ENCODE measurements around the gene MDFIC.

Gene MDFIC

DNA sequence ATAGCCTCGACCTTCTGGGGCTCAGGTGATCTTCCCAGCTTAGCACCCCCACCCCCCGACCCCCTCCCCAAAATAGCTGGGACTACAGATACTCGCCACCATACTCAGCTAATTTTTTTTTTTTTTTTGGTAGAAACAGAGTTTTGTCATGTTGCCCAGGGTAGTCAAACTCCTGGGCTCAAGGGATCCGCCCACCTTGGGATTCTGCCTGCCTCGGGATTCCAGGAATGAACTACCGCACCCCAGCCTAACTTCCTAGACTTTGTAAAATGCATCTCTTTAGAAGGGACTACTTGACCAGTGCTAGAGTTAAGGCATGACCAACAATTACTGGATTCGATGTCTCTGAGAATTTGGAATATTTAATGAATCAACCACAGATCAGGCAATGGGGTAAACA lies 85.9 kb downstream of the MDFIC start:
- H3K9me3 ChIP-seq (replicated peaks; ENCODE audit: insufficient read depth, low read length): no peaks in the 10 kb centered on the region
- H3K9me2 ChIP-seq (replicated peaks; ENCODE audit: insufficient read depth, low read length): no peaks in the 10 kb centered on the region
- H3K9ac ChIP-seq (ENCODE audit: low read length): no peak overlapping the region
- peaks cover 24% of the 10 kb centered on the region for H3K4me1 ChIP-seq (ENCODE audit: low read length)
- H3K27ac ChIP-seq (ENCODE audit: low read length): no peak overlapping the region
- no peaks in the 10 kb centered on the region for H3K36me3 ChIP-seq (replicated peaks; ENCODE audit: insufficient read depth, low read length)
- peaks cover 11% of the 10 kb centered on the region; the same call in 1 of the 2 replicates for H3F3A ChIP-seq (ENCODE audit: insufficient read depth, low read length)
- H2AFZ ChIP-seq (ENCODE audit: low read length): no peak overlapping the region
- peaks cover 73% of the 10 kb centered on the region for H3K79me2 ChIP-seq (ENCODE audit: low read length)
- TF ChIP-seq, protein P1, sequence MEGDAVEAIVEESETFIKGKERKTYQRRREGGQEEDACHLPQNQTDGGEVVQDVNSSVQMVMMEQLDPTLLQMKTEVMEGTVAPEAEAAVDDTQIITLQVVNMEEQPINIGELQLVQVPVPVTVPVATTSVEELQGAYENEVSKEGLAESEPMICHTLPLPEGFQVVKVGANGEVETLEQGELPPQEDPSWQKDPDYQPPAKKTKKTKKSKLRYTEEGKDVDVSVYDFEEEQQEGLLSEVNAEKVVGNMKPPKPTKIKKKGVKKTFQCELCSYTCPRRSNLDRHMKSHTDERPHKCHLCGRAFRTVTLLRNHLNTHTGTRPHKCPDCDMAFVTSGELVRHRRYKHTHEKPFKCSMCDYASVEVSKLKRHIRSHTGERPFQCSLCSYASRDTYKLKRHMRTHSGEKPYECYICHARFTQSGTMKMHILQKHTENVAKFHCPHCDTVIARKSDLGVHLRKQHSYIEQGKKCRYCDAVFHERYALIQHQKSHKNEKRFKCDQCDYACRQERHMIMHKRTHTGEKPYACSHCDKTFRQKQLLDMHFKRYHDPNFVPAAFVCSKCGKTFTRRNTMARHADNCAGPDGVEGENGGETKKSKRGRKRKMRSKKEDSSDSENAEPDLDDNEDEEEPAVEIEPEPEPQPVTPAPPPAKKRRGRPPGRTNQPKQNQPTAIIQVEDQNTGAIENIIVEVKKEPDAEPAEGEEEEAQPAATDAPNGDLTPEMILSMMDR (IDR thresholded peaks at IDR 0.05; ENCODE audit: low read length): no peak
- TF ChIP-seq EZH2 (optimal IDR thresholded peaks at IDR 0.05; ENCODE audit: low read depth, low read length) (no peak), EZH2phosphoT487 (IDR thresholded peaks at IDR 0.05; ENCODE audit: low read length) (no peak)
- H3K4me2 ChIP-seq (ENCODE audit: low read depth, low read length): peak overlapping the region; percentile 51; the same call in 1 of the 2 replicates
- no peak for DNase-seq
- no peaks in the 10 kb centered on the region for H3K27me3 ChIP-seq (replicated peaks; ENCODE audit: insufficient read depth, low read length)
- H4K20me1 ChIP-seq (ENCODE audit: insufficient read depth, low read length): no peaks in the 10 kb centered on the region
- H3K4me3 ChIP-seq (ENCODE audit: low read length): no peak overlapping the region

DNA sequence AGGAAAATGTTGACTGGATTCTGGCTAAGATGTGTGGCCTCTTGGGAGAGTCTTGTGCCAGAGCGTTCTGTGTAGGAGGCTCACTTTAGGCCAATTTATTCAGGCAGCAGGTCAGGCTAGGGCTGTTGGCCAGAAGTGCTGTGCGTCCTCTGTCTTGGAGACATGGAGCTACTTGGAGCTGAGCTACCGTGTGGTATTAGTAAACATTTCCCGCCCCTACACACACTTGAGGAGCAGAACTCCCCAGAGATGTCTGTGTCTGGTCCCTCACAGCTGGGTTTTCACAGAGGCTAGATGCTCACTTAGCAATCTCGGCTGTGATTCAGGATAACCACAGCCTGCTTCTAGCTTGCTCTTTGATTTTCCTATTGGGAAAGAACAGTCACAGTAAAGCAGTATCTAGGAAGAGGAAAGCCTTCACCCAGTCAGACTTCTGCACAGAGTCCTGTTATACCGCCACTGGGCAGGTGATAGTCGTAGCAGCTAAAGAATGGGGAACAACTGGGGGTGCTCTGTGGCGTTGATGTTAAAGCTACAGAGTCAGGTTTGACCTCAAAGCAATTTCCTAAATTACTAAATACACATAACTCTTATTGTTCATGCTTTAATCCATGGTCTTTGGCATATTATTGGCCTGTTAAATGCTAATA lies 86.7 kb downstream of the MDFIC start:
- peaks cover 68% of the 10 kb centered on the region for H3K79me2 ChIP-seq (ENCODE audit: low read length)
- no peak overlapping the region for H2AFZ ChIP-seq (ENCODE audit: low read length)
- no peaks in the 10 kb centered on the region for H4K20me1 ChIP-seq (ENCODE audit: insufficient read depth, low read length)
- DNase-seq: peak; percentile 21
- no peaks in the 10 kb centered on the region for H3K27me3 ChIP-seq (replicated peaks; ENCODE audit: insufficient read depth, low read length)
- TF ChIP-seq EZH2 (optimal IDR thresholded peaks at IDR 0.05; ENCODE audit: low read depth, low read length) (no peak), EZH2phosphoT487 (IDR thresholded peaks at IDR 0.05; ENCODE audit: low read length) (no peak)
- TF ChIP-seq, protein P1 (IDR thresholded peaks at IDR 0.05; ENCODE audit: low read length): no peak
- no peaks in the 10 kb centered on the region for H3K36me3 ChIP-seq (replicated peaks; ENCODE audit: insufficient read depth, low read length)
- peak overlapping the region; percentile 43; the same call in 1 of the 2 replicates for H3K27ac ChIP-seq (ENCODE audit: low read length)
- H3K9ac ChIP-seq (ENCODE audit: low read length): no peak overlapping the region; the same call in 1 of the 2 replicates
- H3K9me2 ChIP-seq (replicated peaks; ENCODE audit: insufficient read depth, low read length): no peaks in the 10 kb centered on the region
- H3K4me2 ChIP-seq (ENCODE audit: low read depth, low read length): peak overlapping the region; percentile 51
- peaks cover 24% of the 10 kb centered on the region for H3K4me1 ChIP-seq (ENCODE audit: low read length)
- peaks cover 11% of the 10 kb centered on the region; the same call in 1 of the 2 replicates for H3F3A ChIP-seq (ENCODE audit: insufficient read depth, low read length)
- H3K9me3 ChIP-seq (replicated peaks; ENCODE audit: insufficient read depth, low read length): no peaks in the 10 kb centered on the region
- H3K4me3 ChIP-seq (ENCODE audit: low read length): peak overlapping the region; percentile 3; the same call in 1 of the 2 replicates

GRCh38 chr7:115009139-115009538 lies 87.2 kb downstream of the MDFIC start:
- H3K4me3 ChIP-seq (ENCODE audit: low read length): peak overlapping the region; percentile 3
- no peaks in the 10 kb centered on the region for H3K9me3 ChIP-seq (replicated peaks; ENCODE audit: insufficient read depth, low read length)
- H3F3A ChIP-seq (ENCODE audit: insufficient read depth, low read length): peaks cover 11% of the 10 kb centered on the region; the same call in 1 of the 2 replicates
- H2AFZ ChIP-seq (ENCODE audit: low read length): no peak overlapping the region
- H3K9me2 ChIP-seq (replicated peaks; ENCODE audit: insufficient read depth, low read length): no peaks in the 10 kb centered on the region
- H3K36me3 ChIP-seq (replicated peaks; ENCODE audit: insufficient read depth, low read length): no peaks in the 10 kb centered on the region
- H3K79me2 ChIP-seq (ENCODE audit: low read length): peaks cover 68% of the 10 kb centered on the region
- peak overlapping the region; percentile 51 for H3K4me2 ChIP-seq (ENCODE audit: low read depth, low read length)
- H3K4me1 ChIP-seq (ENCODE audit: low read length): peaks cover 24% of the 10 kb centered on the region
- peak overlapping the region; percentile 43; the same call in 1 of the 2 replicates for H3K27ac ChIP-seq (ENCODE audit: low read length)
- DNase-seq: peak; percentile 46
- no peak for TF ChIP-seq EZH2 (optimal IDR thresholded peaks at IDR 0.05; ENCODE audit: low read depth, low read length)
- no peak overlapping the region; the same call in 1 of the 2 replicates for H3K9ac ChIP-seq (ENCODE audit: low read length)
- no peaks in the 10 kb centered on the region for H4K20me1 ChIP-seq (ENCODE audit: insufficient read depth, low read length)
- H3K27me3 ChIP-seq (replicated peaks; ENCODE audit: insufficient read depth, low read length): no peaks in the 10 kb centered on the region

Measured in MM.1S (cell line).